Transverse colon (tissue), 4 donors: ENCODE results near the gene STXBP5L.

Experiments used
- CTCF ChIP-seq, 5 experiments: fragments of 200-600 bp in 3 of 5; fragments of 450-650 bp in 2 of 5; sonication (generic) in 3 of 5; IDR thresholded peaks; 1 replicate in 2 of 5; 2 replicates in 3 of 5; pipeline ENCODE4 v1.5.1; 2016 to 2017; ENCODE audit warnings: antibody characterized with exemption in 5 of 5, inconsistent platforms in 3 of 5, mild to moderate bottlenecking in 2 of 5, moderate library complexity in 1 of 5
- EP300 ChIP-seq: sonication (generic); formaldehyde crosslinking; IDR thresholded peaks from one replicate; pipeline ENCODE4 v1.6.1; 2017; ENCODE audit warnings: antibody characterized with exemption, low read depth
- POLR2A ChIP-seq: fragments of 450-650 bp; IDR thresholded peaks from one replicate; pipeline ENCODE4 v1.6.1; 2016; ENCODE audit warnings: antibody characterized with exemption, mild to moderate bottlenecking, moderate library complexity
- POLR2AphosphoS5 ChIP-seq, 3 donors: sonication (generic); formaldehyde crosslinking; IDR thresholded peaks; one replicate each; pipeline ENCODE4 v1.6.1; 2016; ENCODE audit warnings: antibody characterized with exemption in 3 of 3

- no peak for TF ChIP-seq POLR2AphosphoS5 (IDR thresholded peaks at IDR 0.05)
- TF ChIP-seq POLR2A = no peak
- TF ChIP-seq CTCF (IDR thresholded peaks at IDR 0.05) = no peak
- TF ChIP-seq EP300 = no peak
Observed at GRCh38 chr3:121252676-121253075, 344.7 kb downstream of the STXBP5L start.
